ENCODE data around the gene APC.

Gene APC

DNA sequence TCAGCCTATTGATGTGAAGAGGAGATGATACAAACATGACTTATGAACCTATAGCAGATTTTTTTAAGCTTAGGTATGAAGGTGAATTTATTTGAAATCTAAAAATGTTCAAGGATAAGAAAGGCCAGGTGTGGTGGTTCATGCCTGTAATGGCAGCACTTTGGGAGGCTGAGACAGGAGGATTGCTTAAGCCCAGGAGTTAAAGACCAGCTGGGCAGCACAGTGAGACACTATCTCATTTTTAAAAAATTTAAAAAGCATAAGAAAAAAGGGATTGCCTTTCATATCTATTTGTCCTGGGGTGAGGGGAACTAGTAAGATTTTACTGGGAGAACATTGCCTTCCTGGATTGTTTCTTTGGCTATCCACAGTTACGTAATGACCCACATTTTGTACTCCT, 82.6 kb downstream of the APC start:
- H3K36me3 Mint-ChIP-seq (ENCODE audit: insufficient read depth): peaks cover 34% of the 10 kb centered on the region
- H3K27ac Mint-ChIP-seq: no peak overlapping the region
- H3K4me3 Mint-ChIP-seq: no peak overlapping the region
- H3K27me3 Mint-ChIP-seq: no peaks in the 10 kb centered on the region
- ATAC-seq (replicated peaks): no peak
- DNase-seq: no peak
- H3K9me3 Mint-ChIP-seq: no peaks in the 10 kb centered on the region
- H3K4me1 Mint-ChIP-seq (ENCODE audit: low read depth in 2 of 2): no peaks in the 10 kb centered on the region

DNA sequence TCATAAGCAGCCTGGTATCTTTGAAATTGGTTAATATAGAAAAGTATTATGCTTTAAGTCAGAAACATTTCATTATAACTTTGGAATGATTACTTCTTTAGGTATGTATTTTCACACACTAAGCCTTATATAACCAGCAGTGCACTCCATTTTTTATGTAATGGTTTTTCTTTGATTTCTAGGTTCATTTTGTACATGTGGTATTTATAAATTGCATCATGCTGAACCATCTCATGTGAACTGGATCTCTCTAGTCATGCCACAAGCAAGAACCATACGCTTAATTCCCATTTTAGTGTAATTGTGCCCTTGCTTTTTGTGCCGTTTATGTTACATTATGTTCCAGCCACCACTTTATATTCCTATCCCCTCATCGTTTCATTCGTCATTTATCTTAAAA, 84.8 kb downstream of the APC start:
- H3K36me3 Mint-ChIP-seq (ENCODE audit: insufficient read depth): peaks cover 22% of the 10 kb centered on the region
- no peak for ATAC-seq (replicated peaks)
- no peak overlapping the region for H3K4me3 Mint-ChIP-seq
- H3K27me3 Mint-ChIP-seq: no peaks in the 10 kb centered on the region
- H3K4me1 Mint-ChIP-seq (ENCODE audit: low read depth in 2 of 2): no peaks in the 10 kb centered on the region
- peak overlapping the region in 1 of 2 donors; percentile 23 for H3K27ac Mint-ChIP-seq
- DNase-seq: no peak
- H3K9me3 Mint-ChIP-seq: no peaks in the 10 kb centered on the region

- Mint-ChIP-seq H3K4me1 (ENCODE audit: low read depth in 2 of 2) (no peaks in the 10 kb centered on the region), H3K36me3 (ENCODE audit: insufficient read depth) (peaks cover 29% of the 10 kb centered on the region), H3K4me3 (no peak overlapping the region)
These were observed 85.5 kb downstream of the APC start for GRCh38 chr5:112823181-112823580.

DNA sequence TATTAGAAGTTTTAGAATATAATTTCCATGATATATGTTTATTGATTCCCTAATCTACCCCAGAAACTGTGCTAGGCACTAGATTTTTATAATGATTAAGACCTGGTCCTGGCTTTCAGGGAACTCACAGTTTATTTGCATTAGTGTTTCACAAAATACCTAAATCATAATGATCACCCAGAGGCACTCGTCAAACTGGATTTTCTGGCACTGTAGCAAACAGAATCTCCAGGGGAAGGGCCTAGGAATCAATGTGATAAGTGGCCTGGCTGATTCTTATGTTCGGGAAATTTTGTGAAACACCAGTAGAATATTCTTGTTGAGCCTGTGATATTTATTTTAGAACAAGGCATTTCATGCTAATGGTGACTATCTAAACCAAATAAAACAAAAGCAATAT, 86.0 kb downstream of the APC start:
- Mint-ChIP-seq H3K27ac (peak overlapping the region in 1 of 2 donors; percentile 23), H3K4me1 (ENCODE audit: low read depth in 2 of 2) (no peaks in the 10 kb centered on the region), H3K36me3 (ENCODE audit: insufficient read depth) (peaks cover 33% of the 10 kb centered on the region), H3K9me3 (no peaks in the 10 kb centered on the region), H3K4me3 (no peak overlapping the region), H3K27me3 (no peaks in the 10 kb centered on the region)
- DNase-seq (no peak), ATAC-seq (replicated peaks) (no peak)

More at GRCh38 chr5:112823181-112823580, 85.5 kb downstream of the APC start:
- Mint-ChIP-seq H3K27ac (peak overlapping the region in 1 of 2 donors; percentile 23), H3K9me3 (no peaks in the 10 kb centered on the region), H3K27me3 (no peaks in the 10 kb centered on the region)
- ATAC-seq (replicated peaks): no peak
- DNase-seq: no peak

GRCh38 chr5:112824197-112824596, 86.5 kb downstream of the APC start:
- Mint-ChIP-seq H3K36me3 (ENCODE audit: insufficient read depth) (peaks cover 32% of the 10 kb centered on the region), H3K27ac (no peak overlapping the region), H3K9me3 (no peaks in the 10 kb centered on the region), H3K4me3 (no peak overlapping the region), H3K27me3 (no peaks in the 10 kb centered on the region), H3K4me1 (ENCODE audit: low read depth in 2 of 2) (no peaks in the 10 kb centered on the region)
- ATAC-seq (replicated peaks) (no peak), DNase-seq (no peak)

DNA sequence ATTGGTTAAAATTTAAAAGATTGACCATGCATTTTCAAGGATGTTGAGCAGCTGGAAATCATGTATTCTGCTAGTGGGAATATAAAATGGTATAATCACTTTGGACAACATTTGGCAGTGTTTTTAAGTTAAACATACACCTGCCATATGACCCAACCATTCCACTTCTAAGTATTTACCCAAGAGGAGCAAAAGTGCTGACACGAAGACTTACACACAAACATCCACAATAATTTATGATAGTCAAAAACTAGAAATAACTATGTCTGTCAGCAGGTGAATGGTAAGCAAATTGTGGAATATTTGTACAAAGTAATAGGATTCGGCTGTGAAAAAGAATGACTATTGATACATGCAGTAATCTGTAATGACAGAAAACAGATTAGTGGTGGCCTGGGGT, 92.7 kb downstream of the APC start:
- Mint-ChIP-seq H3K4me3 (no peak overlapping the region), H3K27me3 (no peaks in the 10 kb centered on the region), H3K27ac (no peak overlapping the region), H3K4me1 (ENCODE audit: low read depth in 2 of 2) (peaks cover 2 to 9% of the 10 kb centered on the region in 2 donors), H3K9me3 (no peaks in the 10 kb centered on the region), H3K36me3 (ENCODE audit: insufficient read depth) (peaks cover 40% of the 10 kb centered on the region)
- ATAC-seq (replicated peaks) (no peak), DNase-seq (no peak)

- H3K4me1 Mint-ChIP-seq (ENCODE audit: low read depth in 2 of 2): peaks cover 2 to 9% of the 10 kb centered on the region in 2 donors
- no peaks in the 10 kb centered on the region for H3K9me3 Mint-ChIP-seq
- DNase-seq: no peak
- peak overlapping the region in 1 of 2 donors; percentile 75 for H3K27ac Mint-ChIP-seq
- H3K4me3 Mint-ChIP-seq: no peak overlapping the region
- ATAC-seq (replicated peaks): no peak
- H3K27me3 Mint-ChIP-seq: no peaks in the 10 kb centered on the region
- peaks cover 50% of the 10 kb centered on the region for H3K36me3 Mint-ChIP-seq (ENCODE audit: insufficient read depth)
These were observed 96.3 kb downstream of the APC start for GRCh38 chr5:112833971-112834370.

GRCh38 chr5:112844489-112844888, 106.8 kb downstream of the APC start:
- Mint-ChIP-seq H3K27ac (no peak overlapping the region), H3K9me3 (no peaks in the 10 kb centered on the region), H3K4me3 (no peak overlapping the region), H3K4me1 (ENCODE audit: low read depth in 2 of 2) (peaks cover 3% of the 10 kb centered on the region in 2 donors), H3K36me3 (ENCODE audit: insufficient read depth) (no peaks in the 10 kb centered on the region), H3K27me3 (no peaks in the 10 kb centered on the region)
- DNase-seq: no peak
- ATAC-seq (replicated peaks): no peak

GRCh38 chr5:112846556-112846955, 108.9 kb downstream of the APC start:
- no peak overlapping the region for H3K27ac Mint-ChIP-seq
- no peaks in the 10 kb centered on the region for H3K36me3 Mint-ChIP-seq (ENCODE audit: insufficient read depth)
- H3K4me1 Mint-ChIP-seq (ENCODE audit: low read depth in 2 of 2): peaks cover 3% of the 10 kb centered on the region in 2 donors
- H3K4me3 Mint-ChIP-seq: no peak overlapping the region
- DNase-seq: no peak
- no peaks in the 10 kb centered on the region for H3K9me3 Mint-ChIP-seq
- ATAC-seq (replicated peaks): no peak
- H3K27me3 Mint-ChIP-seq: no peaks in the 10 kb centered on the region

GRCh38 chr5:112847306-112847705, 109.6 kb downstream of the APC start:
- DNase-seq (no peak), ATAC-seq (replicated peaks) (no peak)
- peak overlapping the region in 1 of 2 donors; percentile 5 for H3K27ac Mint-ChIP-seq
- no peaks in the 10 kb centered on the region for H3K27me3 Mint-ChIP-seq
- H3K4me1 Mint-ChIP-seq (ENCODE audit: low read depth in 2 of 2): peaks cover 3% of the 10 kb centered on the region in 2 donors
- no peak overlapping the region for H3K4me3 Mint-ChIP-seq
- H3K9me3 Mint-ChIP-seq: no peaks in the 10 kb centered on the region
- no peaks in the 10 kb centered on the region for H3K36me3 Mint-ChIP-seq (ENCODE audit: insufficient read depth)

- Mint-ChIP-seq H3K9me3 (no peaks in the 10 kb centered on the region), H3K4me3 (no peak overlapping the region), H3K27me3 (no peaks in the 10 kb centered on the region), H3K4me1 (ENCODE audit: low read depth in 2 of 2) (peaks cover 3% of the 10 kb centered on the region in 2 donors), H3K27ac (no peak overlapping the region), H3K36me3 (ENCODE audit: insufficient read depth) (no peaks in the 10 kb centered on the region)
- DNase-seq: peak in 2 of 3 experiments; percentile 5 to 17
- ATAC-seq (replicated peaks): peak; percentile 96
These were observed 110.6 kb downstream of the APC start for GRCh38 chr5:112848116-112848811.

DNA sequence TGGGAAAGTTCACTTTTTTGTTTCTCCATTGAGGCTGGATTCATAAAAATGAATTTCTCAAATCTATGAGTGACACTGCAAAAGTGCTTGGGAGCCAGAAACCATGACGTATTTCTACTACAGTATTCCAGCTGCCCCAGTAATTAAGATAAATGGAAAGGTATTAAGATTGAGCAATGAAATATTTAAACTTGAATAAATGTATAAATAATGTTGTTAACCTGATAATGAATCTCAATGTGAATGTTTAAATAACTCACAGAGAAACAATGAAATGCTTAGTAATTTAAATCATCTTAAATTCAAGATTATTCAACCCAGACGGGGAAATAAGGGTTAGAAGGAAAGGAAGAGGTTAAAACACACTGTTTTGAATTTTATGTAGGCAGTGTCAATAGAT, 112.2 kb downstream of the APC start:
- H3K27me3 Mint-ChIP-seq: peaks cover 12 to 16% of the 10 kb centered on the region in 2 donors
- H3K36me3 Mint-ChIP-seq (ENCODE audit: insufficient read depth): no peaks in the 10 kb centered on the region
- no peak overlapping the region for H3K4me3 Mint-ChIP-seq
- DNase-seq: no peak
- peaks cover 3% of the 10 kb centered on the region in 2 donors for H3K4me1 Mint-ChIP-seq (ENCODE audit: low read depth in 2 of 2)
- no peaks in the 10 kb centered on the region for H3K9me3 Mint-ChIP-seq
- H3K27ac Mint-ChIP-seq: no peak overlapping the region
- ATAC-seq (replicated peaks): no peak

GRCh38 chr5:112854651-112855050, 117.0 kb downstream of the APC start:
- H3K36me3 Mint-ChIP-seq (ENCODE audit: insufficient read depth): no peaks in the 10 kb centered on the region
- ATAC-seq (replicated peaks) (no peak), DNase-seq (no peak)
- no peak overlapping the region for H3K27ac Mint-ChIP-seq
- H3K9me3 Mint-ChIP-seq: no peaks in the 10 kb centered on the region
- no peaks in the 10 kb centered on the region for H3K4me1 Mint-ChIP-seq (ENCODE audit: low read depth in 2 of 2)
- no peak overlapping the region for H3K4me3 Mint-ChIP-seq
- H3K27me3 Mint-ChIP-seq: peaks cover 30 to 41% of the 10 kb centered on the region in 2 donors

DNA sequence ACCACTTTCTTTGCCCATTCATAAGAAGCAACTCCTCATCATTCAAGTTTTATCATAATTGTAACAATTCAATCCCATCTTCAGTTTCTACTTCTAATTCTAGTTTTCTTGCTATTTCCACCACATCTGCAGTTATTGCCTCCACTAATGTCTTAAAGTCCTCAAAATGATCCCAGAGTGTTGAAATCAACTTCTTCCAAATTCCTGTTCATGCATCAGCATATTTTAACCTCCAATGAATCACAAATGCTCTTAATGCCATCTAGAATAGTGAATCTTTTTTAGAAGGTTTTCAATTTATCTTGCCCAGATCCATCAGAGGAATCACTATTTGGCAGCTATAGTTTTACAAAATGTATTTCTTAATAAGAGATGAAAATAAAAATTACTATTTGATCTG, 120.2 kb downstream of the APC start:
- peaks cover 30 to 41% of the 10 kb centered on the region in 2 donors for H3K27me3 Mint-ChIP-seq
- H3K9me3 Mint-ChIP-seq: no peaks in the 10 kb centered on the region
- H3K27ac Mint-ChIP-seq: no peak overlapping the region
- H3K36me3 Mint-ChIP-seq (ENCODE audit: insufficient read depth): peaks cover 17% of the 10 kb centered on the region
- peaks cover 11 to 15% of the 10 kb centered on the region in 2 donors for H3K4me1 Mint-ChIP-seq (ENCODE audit: low read depth in 2 of 2)
- H3K4me3 Mint-ChIP-seq: no peak overlapping the region
- no peak for DNase-seq
- ATAC-seq (replicated peaks): no peak

All from effector memory CD8-positive, alpha-beta T cell (primary cell).